Stimulated activated naive CD8-positive, alpha-beta T cell treated with anti-CD3 and anti-CD28 coated beads, Interleukin-15, amount 100 ng/mL, for 72 hours (primary cell): Measurements from ENCODE around the gene HNRNPF.
"Not testable (repeated sequence)": the region's sequence is repeated elsewhere in the genome, so short reads cannot be mapped to it uniquely, and the experiment has no call there.

Source experiments
- ATAC-seq: fragments of 150-1000 bp; cut with Tn5 transposase; 2 replicates; pipeline ENCODE4 v1.10.0; 2021; ENCODE audit warnings: mild to moderate bottlenecking, moderate library complexity
- DNase-seq, 2 donors: peaks; one replicate each; pipeline ENCODE4 v3.0.0; 2021 to 2022
- H3K27ac Mint-ChIP-seq, 2 donors: one replicate each; pipeline ENCODE4 v1.8.0; 2022; ENCODE audit warnings: mild to moderate bottlenecking in 2 of 2, mixed read lengths in 2 of 2, moderate library complexity in 2 of 2
- H3K27me3 Mint-ChIP-seq: one replicate; pipeline ENCODE4 v1.8.0; 2022; ENCODE audit warnings: mixed read lengths
- H3K4me1 Mint-ChIP-seq: one replicate; pipeline ENCODE4 v1.8.0; 2022; ENCODE audit warnings: mild to moderate bottlenecking, mixed read lengths
- H3K4me3 Mint-ChIP-seq, 2 donors: one replicate each; pipeline ENCODE4 v1.8.0; 2022; ENCODE audit warnings: mild to moderate bottlenecking in 2 of 2, mixed read lengths in 2 of 2, moderate library complexity in 1 of 2
- H3K9me3 Mint-ChIP-seq, 2 donors: one replicate each; pipeline ENCODE4 v1.8.0; 2022; ENCODE audit warnings: mixed read lengths in 2 of 2

Gene HNRNPF

GRCh38 chr10:43408710-43409384, at the start of gene HNRNPF:
TSS of gene HNRNPF (minus strand) at chr10:43409186. CDS start at chr10:43387884, 21,302 bp downstream.
- Mint-ChIP-seq H3K4me3 (peak within 1 kb of the TSS; percentile 95 to 99), H3K4me1 (peaks cover 33% of the 10 kb centered on the region), H3K27ac (peak within 1 kb of the TSS; percentile 97 to 100), H3K27me3 (no peaks in the 10 kb centered on the region), H3K9me3 (no peaks in the 10 kb centered on the region)
- ATAC-seq, result peak; percentile 84
- DNase-seq, result peak; percentile 97

- DNase-seq, result no peak
- peaks cover 36% of the 10 kb centered on the region for H3K4me1 Mint-ChIP-seq
- H3K27ac Mint-ChIP-seq, result no peak overlapping the region
- no peaks in the 10 kb centered on the region for H3K9me3 Mint-ChIP-seq
- H3K4me3 Mint-ChIP-seq, result no peak overlapping the region
- ATAC-seq, result no peak
- H3K27me3 Mint-ChIP-seq, result no peaks in the 10 kb centered on the region
Observed at GRCh38 chr10:43458227-43458626, 49.2 kb upstream of the HNRNPF start.

- H3K27ac Mint-ChIP-seq, result peak overlapping the region; percentile 96 to 99
- H3K4me1 Mint-ChIP-seq, result peaks cover 45% of the 10 kb centered on the region
- not testable (repeated sequence) for H3K9me3 Mint-ChIP-seq, DNase-seq, H3K27me3 Mint-ChIP-seq, ATAC-seq
- peak overlapping the region; percentile 92 to 99 for H3K4me3 Mint-ChIP-seq
Observed at GRCh38 chr10:43456561-43456960, 47.6 kb upstream of the HNRNPF start.

GRCh38 chr10:43454025-43454424, 45.0 kb upstream of the HNRNPF start:
- H3K4me1 Mint-ChIP-seq, result peaks cover 45% of the 10 kb centered on the region
- not testable (repeated sequence) for H3K27me3 Mint-ChIP-seq, H3K9me3 Mint-ChIP-seq, ATAC-seq, DNase-seq, H3K27ac Mint-ChIP-seq
- H3K4me3 Mint-ChIP-seq, result peak overlapping the region; percentile 92 to 99

GRCh38 chr10:43453266-43453831, 44.4 kb upstream of the HNRNPF start:
- peak overlapping the region; percentile 59 to 96 for H3K27ac Mint-ChIP-seq
- H3K9me3 Mint-ChIP-seq, result no peaks in the 10 kb centered on the region
- peak; percentile 55 for ATAC-seq
- peak overlapping the region; percentile 79 to 80 for H3K4me3 Mint-ChIP-seq
- no peaks in the 10 kb centered on the region for H3K27me3 Mint-ChIP-seq
- DNase-seq, result peak; percentile 27 to 30
- H3K4me1 Mint-ChIP-seq, result peaks cover 45% of the 10 kb centered on the region

GRCh38 chr10:43452356-43452914, 43.4 kb upstream of the HNRNPF start:
- H3K9me3 Mint-ChIP-seq, result peaks cover 4% of the 10 kb centered on the region in 2 donors
- DNase-seq, result peak; percentile 24 to 34
- H3K4me3 Mint-ChIP-seq, result peak overlapping the region; percentile 79 to 80
- peaks cover 45% of the 10 kb centered on the region for H3K4me1 Mint-ChIP-seq
- no peak for ATAC-seq
- H3K27me3 Mint-ChIP-seq, result no peaks in the 10 kb centered on the region
- peak overlapping the region; percentile 88 to 96 for H3K27ac Mint-ChIP-seq

GRCh38 chr10:43448742-43449141, 39.8 kb upstream of the HNRNPF start:
- Mint-ChIP-seq H3K9me3 (peaks cover 13% of the 10 kb centered on the region in 2 donors), H3K27me3 (no peaks in the 10 kb centered on the region), H3K4me3 (no peak overlapping the region), H3K4me1 (peaks cover 23% of the 10 kb centered on the region), H3K27ac (no peak overlapping the region)
- DNase-seq (no peak), ATAC-seq (no peak)

- not testable (repeated sequence) for H3K4me1 Mint-ChIP-seq, H3K27me3 Mint-ChIP-seq, H3K27ac Mint-ChIP-seq, DNase-seq, ATAC-seq, H3K4me3 Mint-ChIP-seq
- H3K9me3 Mint-ChIP-seq, result peaks cover 13% of the 10 kb centered on the region in 2 donors
Observed at GRCh38 chr10:43446219-43447017, 37.4 kb upstream of the HNRNPF start.

- no peaks in the 10 kb centered on the region for H3K27me3 Mint-ChIP-seq
- no peak overlapping the region for H3K4me3 Mint-ChIP-seq
- H3K4me1 Mint-ChIP-seq, result no peaks in the 10 kb centered on the region
- no peak overlapping the region for H3K27ac Mint-ChIP-seq
- DNase-seq (no peak), ATAC-seq (no peak)
- H3K9me3 Mint-ChIP-seq, result peaks cover 13% of the 10 kb centered on the region in 2 donors
Observed at GRCh38 chr10:43444897-43445466, 36.0 kb upstream of the HNRNPF start.

GRCh38 chr10:43444323-43444722, 35.3 kb upstream of the HNRNPF start:
- Mint-ChIP-seq H3K9me3 (peaks cover 13% of the 10 kb centered on the region in 2 donors), H3K27me3 (no peaks in the 10 kb centered on the region), H3K27ac (no peak overlapping the region), H3K4me3 (no peak overlapping the region), H3K4me1 (no peaks in the 10 kb centered on the region)
- ATAC-seq (no peak), DNase-seq (no peak)

GRCh38 chr10:43440463-43441134, 31.6 kb upstream of the HNRNPF start:
- Mint-ChIP-seq H3K4me3 (no peak overlapping the region), H3K9me3 (peaks cover 0 to 4% of the 10 kb centered on the region in 2 donors), H3K4me1 (peaks cover 21% of the 10 kb centered on the region), H3K27me3 (no peaks in the 10 kb centered on the region), H3K27ac (no peak overlapping the region)
- DNase-seq (no peak), ATAC-seq (no peak)

- H3K4me1 Mint-ChIP-seq, result peaks cover 21% of the 10 kb centered on the region
- H3K27me3 Mint-ChIP-seq, result no peaks in the 10 kb centered on the region
- no peaks in the 10 kb centered on the region for H3K9me3 Mint-ChIP-seq
- peak overlapping the region; percentile 90 to 100 for H3K4me3 Mint-ChIP-seq
- DNase-seq, result no peak
- peak overlapping the region; percentile 96 to 98 for H3K27ac Mint-ChIP-seq
- ATAC-seq, result no peak
Observed at GRCh38 chr10:43437141-43437870, 28.3 kb upstream of the HNRNPF start.

- Mint-ChIP-seq H3K27ac (peak within 1 kb of the TSS; percentile 96 to 98), H3K4me1 (peaks cover 21% of the 10 kb centered on the region), H3K27me3 (no peaks in the 10 kb centered on the region), H3K4me3 (peak within 1 kb of the TSS; percentile 90 to 100), H3K9me3 (no peaks in the 10 kb centered on the region)
- peak; percentile 90 for DNase-seq
- peak; percentile 98 for ATAC-seq
Observed at GRCh38 chr10:43436291-43437140, 27.5 kb upstream of the HNRNPF start, which contains the start of gene ZNF487. TSS of gene ZNF487 (plus strand) at chr10:43437111. CDS start at chr10:43475814, 38,703 bp downstream.
